Measurements from ENCODE around the gene NME5.

DNA sequence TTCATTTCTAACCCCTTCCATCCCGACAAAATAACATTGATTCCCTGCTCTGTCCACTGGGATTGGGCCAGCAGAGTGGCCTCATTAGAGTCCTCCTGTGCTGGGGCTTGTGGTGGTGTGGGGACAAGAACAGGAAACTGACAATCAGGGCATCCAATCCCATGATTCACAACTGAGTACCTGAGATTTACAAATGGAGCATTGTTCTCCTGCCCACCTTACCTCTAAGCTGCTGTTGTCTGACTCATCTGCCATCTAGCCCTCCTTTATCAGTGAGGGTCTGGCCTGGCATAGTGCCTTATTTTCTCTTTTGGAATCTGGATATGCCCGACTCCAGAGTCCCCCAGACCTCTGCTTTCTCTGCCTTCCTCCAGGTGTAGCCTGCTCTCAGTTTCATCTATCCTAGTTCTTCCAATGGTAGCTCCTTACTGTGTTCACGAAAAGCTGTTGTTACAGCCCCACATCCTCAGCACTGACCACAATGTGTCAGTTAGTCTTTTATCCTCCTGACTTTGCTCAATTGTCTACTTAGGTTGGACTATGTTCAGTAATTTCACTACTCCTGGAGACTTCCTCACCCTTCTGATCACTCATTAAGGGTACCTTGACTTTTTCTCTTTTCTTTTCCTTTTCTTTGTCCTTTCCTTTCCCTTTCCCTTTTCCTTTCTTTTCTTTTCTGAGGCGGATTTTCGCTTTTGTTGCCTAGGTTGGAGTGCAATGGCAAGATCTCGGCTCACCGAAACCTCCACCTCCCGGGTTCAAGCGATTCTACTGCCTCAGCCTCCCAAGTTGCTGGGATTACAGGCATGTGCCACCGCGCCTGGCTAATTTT lies 42.0 kb downstream of the NME5 start:
- TF ChIP-seq TAF1 (IDR thresholded peaks at IDR 0.05; ENCODE audit: control insufficient read depth, extremely low read depth, insufficient read depth, low read length, severe bottlenecking): no peak
- no peak for TF ChIP-seq FOXM1 (IDR thresholded peaks at IDR 0.05; ENCODE audit: low read depth)
- no peak for TF ChIP-seq FOXM1 (CRISPR knock-in tag; IDR thresholded peaks at IDR 0.05; ENCODE audit: low read depth)
- TF ChIP-seq, protein P1, sequence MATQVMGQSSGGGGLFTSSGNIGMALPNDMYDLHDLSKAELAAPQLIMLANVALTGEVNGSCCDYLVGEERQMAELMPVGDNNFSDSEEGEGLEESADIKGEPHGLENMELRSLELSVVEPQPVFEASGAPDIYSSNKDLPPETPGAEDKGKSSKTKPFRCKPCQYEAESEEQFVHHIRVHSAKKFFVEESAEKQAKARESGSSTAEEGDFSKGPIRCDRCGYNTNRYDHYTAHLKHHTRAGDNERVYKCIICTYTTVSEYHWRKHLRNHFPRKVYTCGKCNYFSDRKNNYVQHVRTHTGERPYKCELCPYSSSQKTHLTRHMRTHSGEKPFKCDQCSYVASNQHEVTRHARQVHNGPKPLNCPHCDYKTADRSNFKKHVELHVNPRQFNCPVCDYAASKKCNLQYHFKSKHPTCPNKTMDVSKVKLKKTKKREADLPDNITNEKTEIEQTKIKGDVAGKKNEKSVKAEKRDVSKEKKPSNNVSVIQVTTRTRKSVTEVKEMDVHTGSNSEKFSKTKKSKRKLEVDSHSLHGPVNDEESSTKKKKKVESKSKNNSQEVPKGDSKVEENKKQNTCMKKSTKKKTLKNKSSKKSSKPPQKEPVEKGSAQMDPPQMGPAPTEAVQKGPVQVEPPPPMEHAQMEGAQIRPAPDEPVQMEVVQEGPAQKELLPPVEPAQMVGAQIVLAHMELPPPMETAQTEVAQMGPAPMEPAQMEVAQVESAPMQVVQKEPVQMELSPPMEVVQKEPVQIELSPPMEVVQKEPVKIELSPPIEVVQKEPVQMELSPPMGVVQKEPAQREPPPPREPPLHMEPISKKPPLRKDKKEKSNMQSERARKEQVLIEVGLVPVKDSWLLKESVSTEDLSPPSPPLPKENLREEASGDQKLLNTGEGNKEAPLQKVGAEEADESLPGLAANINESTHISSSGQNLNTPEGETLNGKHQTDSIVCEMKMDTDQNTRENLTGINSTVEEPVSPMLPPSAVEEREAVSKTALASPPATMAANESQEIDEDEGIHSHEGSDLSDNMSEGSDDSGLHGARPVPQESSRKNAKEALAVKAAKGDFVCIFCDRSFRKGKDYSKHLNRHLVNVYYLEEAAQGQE (IDR thresholded peaks at IDR 0.05; ENCODE audit: borderline replicate concordance): no peak
- TF ChIP-seq, protein P1 (CRISPR knock-in tag; IDR thresholded peaks at IDR 0.05; ENCODE audit: low read depth): no peak
- no peak for TF ChIP-seq ZNF24 (IDR thresholded peaks at IDR 0.05)
- TF ChIP-seq TOE1 (IDR thresholded peaks at IDR 0.05; ENCODE audit: borderline replicate concordance): no peak
- no peak for TF ChIP-seq TOE1 (CRISPR knock-in tag; IDR thresholded peaks at IDR 0.05; ENCODE audit: borderline replicate concordance, low read depth)
- TF ChIP-seq, protein P2, sequence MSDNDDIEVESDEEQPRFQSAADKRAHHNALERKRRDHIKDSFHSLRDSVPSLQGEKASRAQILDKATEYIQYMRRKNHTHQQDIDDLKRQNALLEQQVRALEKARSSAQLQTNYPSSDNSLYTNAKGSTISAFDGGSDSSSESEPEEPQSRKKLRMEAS (CRISPR knock-in tag; IDR thresholded peaks at IDR 0.05): no peak
- TF ChIP-seq, protein P3, sequence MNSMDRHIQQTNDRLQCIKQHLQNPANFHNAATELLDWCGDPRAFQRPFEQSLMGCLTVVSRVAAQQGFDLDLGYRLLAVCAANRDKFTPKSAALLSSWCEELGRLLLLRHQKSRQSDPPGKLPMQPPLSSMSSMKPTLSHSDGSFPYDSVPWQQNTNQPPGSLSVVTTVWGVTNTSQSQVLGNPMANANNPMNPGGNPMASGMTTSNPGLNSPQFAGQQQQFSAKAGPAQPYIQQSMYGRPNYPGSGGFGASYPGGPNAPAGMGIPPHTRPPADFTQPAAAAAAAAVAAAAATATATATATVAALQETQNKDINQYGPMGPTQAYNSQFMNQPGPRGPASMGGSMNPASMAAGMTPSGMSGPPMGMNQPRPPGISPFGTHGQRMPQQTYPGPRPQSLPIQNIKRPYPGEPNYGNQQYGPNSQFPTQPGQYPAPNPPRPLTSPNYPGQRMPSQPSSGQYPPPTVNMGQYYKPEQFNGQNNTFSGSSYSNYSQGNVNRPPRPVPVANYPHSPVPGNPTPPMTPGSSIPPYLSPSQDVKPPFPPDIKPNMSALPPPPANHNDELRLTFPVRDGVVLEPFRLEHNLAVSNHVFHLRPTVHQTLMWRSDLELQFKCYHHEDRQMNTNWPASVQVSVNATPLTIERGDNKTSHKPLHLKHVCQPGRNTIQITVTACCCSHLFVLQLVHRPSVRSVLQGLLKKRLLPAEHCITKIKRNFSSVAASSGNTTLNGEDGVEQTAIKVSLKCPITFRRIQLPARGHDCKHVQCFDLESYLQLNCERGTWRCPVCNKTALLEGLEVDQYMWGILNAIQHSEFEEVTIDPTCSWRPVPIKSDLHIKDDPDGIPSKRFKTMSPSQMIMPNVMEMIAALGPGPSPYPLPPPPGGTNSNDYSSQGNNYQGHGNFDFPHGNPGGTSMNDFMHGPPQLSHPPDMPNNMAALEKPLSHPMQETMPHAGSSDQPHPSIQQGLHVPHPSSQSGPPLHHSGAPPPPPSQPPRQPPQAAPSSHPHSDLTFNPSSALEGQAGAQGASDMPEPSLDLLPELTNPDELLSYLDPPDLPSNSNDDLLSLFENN (IDR thresholded peaks at IDR 0.05; ENCODE audit: low read depth in 2 of 2, low read length in 2 of 2): no peak
- TF ChIP-seq, protein P4, sequence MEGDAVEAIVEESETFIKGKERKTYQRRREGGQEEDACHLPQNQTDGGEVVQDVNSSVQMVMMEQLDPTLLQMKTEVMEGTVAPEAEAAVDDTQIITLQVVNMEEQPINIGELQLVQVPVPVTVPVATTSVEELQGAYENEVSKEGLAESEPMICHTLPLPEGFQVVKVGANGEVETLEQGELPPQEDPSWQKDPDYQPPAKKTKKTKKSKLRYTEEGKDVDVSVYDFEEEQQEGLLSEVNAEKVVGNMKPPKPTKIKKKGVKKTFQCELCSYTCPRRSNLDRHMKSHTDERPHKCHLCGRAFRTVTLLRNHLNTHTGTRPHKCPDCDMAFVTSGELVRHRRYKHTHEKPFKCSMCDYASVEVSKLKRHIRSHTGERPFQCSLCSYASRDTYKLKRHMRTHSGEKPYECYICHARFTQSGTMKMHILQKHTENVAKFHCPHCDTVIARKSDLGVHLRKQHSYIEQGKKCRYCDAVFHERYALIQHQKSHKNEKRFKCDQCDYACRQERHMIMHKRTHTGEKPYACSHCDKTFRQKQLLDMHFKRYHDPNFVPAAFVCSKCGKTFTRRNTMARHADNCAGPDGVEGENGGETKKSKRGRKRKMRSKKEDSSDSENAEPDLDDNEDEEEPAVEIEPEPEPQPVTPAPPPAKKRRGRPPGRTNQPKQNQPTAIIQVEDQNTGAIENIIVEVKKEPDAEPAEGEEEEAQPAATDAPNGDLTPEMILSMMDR (IDR thresholded peaks at IDR 0.05 in 2 of 3, conservative IDR thresholded peaks at IDR 0.05 in 1 of 3; ENCODE audit: insufficient read depth in 2 of 3, low read depth in 1 of 3, low read length in 3 of 3): no peak
- TF ChIP-seq, protein P5, sequence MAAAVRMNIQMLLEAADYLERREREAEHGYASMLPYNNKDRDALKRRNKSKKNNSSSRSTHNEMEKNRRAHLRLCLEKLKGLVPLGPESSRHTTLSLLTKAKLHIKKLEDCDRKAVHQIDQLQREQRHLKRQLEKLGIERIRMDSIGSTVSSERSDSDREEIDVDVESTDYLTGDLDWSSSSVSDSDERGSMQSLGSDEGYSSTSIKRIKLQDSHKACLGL (CRISPR knock-in tag; IDR thresholded peaks at IDR 0.05; ENCODE audit: borderline replicate concordance, poor library complexity, severe bottlenecking): no peak
